ENCODE results near the gene ANKZF1.
"Not testable (repeated sequence)": the region's sequence is repeated elsewhere in the genome, so short reads cannot be mapped to it uniquely, and the experiment has no call there.

Gene ANKZF1, protein sequence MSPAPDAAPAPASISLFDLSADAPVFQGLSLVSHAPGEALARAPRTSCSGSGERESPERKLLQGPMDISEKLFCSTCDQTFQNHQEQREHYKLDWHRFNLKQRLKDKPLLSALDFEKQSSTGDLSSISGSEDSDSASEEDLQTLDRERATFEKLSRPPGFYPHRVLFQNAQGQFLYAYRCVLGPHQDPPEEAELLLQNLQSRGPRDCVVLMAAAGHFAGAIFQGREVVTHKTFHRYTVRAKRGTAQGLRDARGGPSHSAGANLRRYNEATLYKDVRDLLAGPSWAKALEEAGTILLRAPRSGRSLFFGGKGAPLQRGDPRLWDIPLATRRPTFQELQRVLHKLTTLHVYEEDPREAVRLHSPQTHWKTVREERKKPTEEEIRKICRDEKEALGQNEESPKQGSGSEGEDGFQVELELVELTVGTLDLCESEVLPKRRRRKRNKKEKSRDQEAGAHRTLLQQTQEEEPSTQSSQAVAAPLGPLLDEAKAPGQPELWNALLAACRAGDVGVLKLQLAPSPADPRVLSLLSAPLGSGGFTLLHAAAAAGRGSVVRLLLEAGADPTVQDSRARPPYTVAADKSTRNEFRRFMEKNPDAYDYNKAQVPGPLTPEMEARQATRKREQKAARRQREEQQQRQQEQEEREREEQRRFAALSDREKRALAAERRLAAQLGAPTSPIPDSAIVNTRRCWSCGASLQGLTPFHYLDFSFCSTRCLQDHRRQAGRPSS

DNA sequence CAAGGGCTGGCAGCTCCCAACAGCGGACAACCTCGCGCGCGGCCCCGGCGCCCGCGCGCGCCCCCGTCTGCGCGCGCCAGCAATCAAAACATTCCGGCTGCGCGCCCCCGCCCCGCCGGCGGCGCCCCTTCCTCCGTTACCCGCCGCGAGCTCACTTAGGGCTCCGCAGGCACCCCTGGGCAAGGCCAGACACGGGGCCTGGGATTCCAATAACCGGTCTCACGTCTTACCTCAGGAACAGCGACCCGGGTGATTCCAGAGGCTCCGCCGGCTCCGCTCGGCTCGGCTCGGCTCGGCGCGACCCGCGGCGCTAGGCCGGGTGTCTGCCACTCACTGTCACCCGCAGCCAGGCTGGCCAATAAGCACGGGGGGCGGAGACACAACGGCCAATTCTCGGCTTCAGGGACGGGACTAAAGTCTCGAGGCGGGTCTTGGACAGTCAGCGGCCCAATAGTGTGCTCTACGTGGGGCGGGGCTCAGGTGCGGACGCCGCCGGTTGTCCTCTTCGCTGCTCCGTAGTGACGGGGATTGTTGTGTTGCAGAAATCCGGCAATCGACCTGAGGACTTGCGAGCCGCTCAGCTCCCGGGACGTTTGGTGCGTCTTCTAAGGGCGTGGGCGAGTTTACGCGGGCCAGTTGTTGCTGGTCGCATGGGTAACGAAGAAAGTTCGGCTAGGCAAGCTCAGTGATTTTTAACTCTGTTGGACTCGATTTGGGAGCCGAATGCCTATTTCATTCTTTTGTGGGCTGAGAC, at the start of gene ANKZF1, which contains the start of gene ATG9A:
TSS of gene ANKZF1 (plus strand) at position 502 of the 754 bp plus-strand sequence. CDS start 452 bp downstream, outside the sequence.
TSS of gene ATG9A (minus strand) at position 332 of the 754 bp plus-strand sequence. CDS start 1,612 bp downstream, outside the sequence.
- DNase-seq = peak; percentile 98

DNA sequence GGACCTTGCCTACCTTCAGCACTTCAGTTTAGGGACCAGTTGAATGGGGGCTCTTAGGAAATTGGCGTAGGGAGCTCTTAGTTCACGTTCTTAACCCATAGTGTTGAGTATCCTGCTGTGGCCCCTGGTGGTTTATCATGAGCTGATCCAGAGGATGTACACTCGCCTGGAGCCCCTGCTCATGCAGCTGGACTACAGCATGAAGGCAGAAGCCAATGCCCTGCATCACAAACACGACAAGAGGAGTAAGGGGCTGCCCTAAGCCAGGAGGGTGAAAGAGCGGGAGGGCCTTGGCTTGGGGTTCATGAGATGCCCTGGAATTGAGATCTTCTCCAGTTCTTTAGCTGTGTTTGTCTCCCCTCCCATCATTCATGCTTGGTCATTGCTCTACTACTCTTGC, 48.6 kb upstream of the ANKZF1 start:
- DNase-seq = no peak

DNA sequence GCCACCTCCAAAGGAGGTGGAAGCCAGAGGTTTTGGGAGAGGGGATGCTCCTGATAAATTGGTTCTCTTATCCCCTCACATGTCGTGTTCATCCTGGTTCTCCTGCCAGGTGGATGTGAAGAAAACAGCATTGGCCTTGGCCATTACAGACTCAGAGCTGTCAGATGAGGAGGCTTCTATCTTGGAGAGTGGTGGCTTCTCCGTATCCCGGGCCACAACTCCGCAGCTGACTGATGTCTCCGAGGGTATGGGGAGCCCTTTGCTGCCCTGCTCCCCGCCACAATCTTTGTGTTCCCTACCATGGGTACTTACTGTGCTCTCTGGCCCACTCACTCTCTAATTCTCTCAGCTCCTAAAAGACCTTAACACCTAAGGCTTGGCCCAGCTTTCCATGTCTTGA, 48.1 kb upstream of the ANKZF1 start:
- DNase-seq = no peak

DNA sequence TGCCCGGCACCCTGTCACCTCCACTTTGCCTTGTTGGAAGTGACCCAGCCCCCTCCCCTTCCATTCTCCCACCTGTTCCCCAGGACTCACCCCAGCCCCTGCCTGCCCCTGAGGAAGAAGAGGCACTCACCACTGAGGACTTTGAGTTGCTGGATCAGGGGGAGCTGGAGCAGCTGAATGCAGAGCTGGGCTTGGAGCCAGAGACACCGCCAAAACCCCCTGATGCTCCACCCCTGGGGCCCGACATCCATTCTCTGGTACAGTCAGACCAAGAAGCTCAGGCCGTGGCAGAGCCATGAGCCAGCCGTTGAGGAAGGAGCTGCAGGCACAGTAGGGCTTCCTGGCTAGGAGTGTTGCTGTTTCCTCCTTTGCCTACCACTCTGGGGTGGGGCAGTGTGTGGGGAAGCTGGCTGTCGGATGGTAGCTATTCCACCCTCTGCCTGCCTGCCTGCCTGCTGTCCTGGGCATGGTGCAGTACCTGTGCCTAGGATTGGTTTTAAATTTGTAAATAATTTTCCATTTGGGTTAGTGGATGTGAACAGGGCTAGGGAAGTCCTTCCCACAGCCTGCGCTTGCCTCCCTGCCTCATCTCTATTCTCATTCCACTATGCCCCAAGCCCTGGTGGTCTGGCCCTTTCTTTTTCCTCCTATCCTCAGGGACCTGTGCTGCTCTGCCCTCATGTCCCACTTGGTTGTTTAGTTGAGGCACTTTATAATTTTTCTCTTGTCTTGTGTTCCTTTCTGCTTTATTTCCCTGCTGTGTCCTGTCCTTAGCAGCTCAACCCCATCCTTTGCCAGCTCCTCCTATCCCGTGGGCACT, 47.1 kb upstream of the ANKZF1 start:
- no peak for DNase-seq

DNA sequence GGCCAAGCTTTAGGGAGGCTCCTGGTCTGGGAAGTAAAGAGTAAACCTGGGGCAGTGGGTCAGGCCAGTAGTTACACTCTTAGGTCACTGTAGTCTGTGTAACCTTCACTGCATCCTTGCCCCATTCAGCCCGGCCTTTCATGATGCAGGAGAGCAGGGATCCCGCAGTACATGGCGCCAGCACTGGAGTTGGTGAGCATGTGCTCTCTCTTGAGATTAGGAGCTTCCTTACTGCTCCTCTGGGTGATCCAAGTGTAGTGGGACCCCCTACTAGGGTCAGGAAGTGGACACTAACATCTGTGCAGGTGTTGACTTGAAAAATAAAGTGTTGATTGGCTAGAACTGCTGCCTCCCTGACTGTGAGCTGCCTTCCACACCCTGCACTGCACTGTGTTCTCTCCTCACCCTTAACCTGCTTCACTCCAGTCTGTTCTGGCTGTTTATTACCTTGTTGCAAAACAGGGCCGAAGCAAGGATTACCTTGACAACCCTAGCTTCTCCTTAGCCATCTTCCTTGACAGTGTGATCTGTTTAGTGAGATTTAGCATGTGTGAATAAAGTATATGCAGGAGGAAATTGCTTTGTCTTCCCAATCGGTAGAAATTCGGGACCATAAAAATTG, 46.3 kb upstream of the ANKZF1 start:
- no peak for DNase-seq

DNA sequence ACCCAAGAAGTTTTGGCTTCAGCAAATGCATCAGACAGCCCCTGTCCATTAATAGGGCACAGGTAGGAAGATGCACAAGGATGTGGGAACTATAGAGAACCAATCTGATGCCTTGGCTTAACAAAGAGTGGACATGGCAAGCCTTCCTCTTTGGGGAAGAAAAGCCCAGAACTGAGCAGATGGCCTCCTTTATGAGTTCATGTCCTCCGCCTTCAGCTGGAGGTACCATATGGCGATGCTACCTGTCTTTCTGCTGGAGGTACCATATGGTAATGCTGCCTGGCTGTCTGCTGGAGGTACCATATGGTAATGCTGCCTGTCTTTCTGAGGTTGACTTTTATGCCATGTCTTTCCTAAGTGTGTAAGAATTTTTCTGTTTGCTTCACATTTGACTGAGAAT, 45.5 kb upstream of the ANKZF1 start:
- no peak for DNase-seq

DNA sequence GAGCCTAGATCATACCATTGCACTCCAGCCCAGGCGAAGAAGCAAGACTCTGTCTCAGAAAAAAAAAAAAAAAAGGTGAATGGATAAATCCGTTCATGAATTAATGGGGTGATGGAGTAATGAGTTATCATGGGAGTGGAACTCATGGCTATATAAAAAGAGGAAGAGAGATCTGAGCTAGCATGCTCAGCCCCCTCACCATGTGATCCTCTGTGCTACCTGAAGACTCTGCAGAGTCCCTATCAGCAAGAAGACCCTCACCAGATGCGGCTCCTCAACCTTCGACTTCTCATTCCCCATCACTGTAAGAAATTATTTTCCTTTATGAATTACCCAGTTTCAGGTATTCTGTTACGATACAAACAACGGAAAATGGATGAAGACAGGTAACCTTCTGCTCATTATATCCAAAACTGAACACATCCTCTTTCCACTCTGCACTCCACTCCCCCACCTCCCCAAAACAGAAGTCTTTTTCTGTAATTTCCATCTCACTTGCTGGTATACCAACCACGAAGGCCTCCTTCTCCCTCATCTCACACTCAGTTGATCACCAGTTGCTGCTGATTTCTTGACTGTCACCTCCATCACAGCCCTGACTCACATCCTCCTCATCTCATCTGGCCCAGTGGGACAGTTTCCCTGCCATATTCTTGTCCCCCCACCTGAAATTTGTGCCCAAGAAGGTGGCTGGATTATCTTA, 42.7 kb upstream of the ANKZF1 start:
- no peak for DNase-seq

DNA sequence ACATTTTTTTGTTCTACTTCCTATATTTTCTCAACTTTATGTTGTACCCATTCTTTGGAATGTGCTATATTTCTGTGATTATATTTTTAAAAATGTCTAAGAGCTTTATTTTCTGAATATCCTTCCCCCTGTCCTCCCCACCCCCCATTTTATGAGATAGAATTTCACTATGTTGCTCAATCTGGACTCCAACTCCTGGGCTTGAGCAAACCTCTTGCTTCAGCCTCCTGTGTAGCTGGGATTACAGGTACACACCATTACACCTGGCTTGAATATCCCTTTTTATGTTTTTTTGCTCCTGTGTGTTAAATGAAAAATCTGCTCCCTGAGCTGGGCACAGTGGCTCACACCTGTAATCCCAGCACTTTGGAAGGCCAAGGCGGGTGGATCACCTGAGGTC, 32.2 kb upstream of the ANKZF1 start:
- DNase-seq = no peak

DNA sequence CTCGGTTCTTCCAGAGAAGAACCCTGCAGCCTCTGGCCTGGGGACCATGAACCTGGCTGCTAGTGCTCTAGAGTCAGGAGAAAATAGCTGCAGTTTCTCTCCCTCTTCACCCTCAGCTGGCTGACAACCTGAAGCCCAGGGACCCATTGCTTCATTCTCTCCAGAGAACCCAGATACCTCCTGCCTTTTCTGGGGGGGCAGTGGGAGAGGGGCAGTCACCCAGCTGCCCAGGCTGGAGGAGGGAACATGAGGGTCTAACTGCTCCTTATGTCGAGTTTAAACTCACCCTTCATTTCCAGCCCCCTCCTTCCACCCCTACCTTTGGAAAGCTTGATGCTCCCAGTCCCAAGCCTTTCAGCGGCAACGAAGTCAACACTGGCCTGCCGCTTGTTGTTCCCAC, 30.6 kb upstream of the ANKZF1 start:
- DNase-seq = no peak

DNA sequence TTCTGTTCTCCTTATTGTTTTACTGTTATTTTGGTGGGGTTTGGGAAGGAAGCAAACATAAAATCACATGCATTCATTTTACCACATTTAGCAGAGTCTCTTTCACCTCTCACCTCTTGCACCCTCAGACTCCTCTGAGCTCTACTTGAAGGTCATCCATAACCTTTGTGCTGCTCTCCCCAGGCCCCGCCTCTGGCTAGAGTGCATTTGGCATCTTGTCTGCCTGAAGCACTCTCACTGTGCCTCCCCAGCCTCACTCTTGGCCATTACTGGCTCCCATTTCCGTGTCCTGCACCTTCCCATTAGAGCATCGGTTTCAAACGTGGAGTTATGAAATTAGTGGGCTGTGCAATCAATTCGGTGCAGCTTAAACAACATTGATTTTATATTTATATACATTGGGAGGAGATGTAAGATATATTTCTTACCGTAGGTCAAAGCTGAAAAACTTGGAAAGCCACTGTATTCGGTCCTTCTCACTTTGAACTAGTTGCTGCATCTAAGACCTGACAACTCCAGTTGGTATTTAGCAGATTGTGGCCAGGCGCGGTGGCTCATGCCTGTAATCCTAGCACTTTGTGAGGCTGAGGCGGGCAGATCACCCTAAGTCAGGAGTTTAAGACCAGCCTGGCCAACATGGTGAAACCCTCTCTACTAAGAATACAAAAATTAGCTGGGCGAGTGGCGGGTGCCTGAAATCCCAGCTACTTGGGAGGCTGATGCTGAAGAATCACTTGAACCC, 30.0 kb upstream of the ANKZF1 start:
- DNase-seq = no peak

DNA sequence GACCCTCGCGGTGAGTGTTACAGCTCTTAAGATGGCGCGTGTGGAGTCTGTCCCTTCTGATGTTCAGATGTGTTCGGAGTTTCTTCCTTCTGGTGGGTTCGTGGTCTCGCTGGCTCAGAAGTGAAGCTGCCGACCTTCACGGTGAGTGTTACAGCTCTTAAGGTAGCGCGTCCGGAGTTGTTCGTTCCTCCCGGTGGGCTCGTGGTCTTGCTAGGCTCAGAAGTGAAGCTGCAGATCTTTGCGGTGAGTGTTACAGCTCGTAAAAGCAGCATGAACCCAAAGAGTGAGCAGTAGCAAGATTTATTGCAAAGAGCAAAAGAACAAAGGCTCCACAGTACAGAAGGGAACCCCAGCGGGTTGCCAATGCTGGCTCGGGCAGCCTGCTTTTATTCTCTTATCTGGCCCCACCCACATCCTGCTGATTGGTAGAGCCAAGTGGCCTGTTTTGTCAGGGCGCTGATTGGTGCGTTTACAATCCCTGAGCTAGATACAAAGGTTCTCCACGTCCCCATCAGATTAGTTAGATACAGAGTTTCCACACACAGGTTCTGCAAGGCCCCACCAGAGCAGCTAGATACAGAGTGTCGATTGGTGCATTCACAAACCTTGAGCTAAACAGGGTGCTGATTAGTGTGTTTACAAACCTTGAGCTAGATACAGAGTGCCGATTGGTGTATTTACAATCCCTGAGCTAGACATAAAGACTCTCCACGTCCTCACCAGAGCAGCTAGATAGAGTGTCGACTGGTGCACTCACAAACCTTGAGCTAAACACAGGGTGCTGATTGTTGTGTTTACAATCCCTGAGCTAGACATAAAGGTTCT, 28.9 kb upstream of the ANKZF1 start:
- DNase-seq = peak; percentile 66

DNA sequence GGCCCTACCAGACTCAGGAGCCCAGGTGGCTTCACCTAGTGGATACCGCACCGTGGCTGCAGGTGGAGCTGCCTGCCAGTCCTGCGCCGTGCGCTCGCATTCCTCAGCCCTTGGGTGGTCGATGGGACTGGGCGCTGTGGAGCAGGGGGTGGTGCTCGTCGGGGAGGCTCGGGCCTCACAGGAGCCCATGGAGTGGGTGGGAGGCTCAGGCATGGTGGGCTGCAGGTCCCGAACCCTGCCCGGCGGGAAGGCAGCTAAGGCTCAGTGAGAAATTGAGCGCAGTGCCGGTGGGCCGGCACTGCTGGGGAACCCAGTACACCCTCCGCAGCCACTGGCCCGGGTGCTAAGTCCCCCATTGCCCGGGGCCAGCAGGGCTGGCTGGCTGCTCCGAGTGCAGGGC, 28.3 kb upstream of the ANKZF1 start:
- DNase-seq = not testable (repeated sequence)

DNA sequence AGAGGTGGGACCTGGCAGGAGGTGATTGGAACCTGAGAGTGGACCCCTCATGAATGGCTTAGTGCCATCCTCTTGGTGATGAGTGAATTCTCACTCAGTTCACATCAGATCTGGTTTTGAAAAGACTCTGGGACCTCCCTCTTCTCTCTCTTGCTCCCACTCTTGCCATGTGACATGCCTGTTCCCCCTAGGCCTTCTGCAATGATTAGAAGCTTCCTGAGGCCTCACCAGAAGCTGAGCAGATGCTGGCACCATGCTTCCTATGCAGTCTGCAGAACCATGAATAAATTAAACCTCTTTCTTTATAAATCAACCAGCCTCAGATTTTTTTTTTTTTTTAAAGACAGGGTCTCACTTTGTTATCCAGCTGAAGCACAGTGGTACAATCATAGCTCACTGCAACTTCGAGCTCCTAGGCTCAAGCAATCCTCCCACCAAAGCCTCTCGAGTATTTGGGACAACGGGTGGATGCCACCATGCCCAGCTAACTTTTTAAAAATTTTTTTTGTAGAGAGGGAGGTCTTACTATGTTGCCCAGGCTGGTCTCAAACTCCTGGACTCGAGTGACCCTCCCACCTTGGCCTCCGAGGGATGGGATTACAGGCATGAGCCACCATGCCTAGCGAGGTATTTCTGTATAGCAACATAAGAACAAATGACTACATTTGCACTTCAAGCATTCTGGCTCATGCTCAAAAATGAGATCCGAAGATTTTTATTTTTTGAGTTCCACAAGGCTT, 25.0 kb upstream of the ANKZF1 start:
- DNase-seq = no peak

DNA sequence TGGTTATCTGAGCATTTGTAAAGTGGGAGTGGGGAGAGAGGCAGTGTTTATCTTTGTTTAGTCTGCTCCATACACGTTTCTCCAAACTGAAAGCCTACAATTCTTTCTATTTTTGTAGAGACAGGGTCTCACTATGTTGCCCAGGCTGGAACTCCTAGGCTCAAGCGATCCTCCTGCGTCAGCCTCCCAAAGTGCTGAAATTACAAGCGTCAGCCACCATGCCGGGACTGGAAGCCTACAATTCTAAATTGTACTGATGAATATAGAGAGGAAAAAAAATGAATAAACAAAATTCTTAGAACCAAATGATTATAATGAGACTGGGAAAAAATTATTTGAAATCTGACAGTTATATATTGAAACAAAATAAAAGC, 24.5 kb upstream of the ANKZF1 start:
- no peak for DNase-seq

DNA sequence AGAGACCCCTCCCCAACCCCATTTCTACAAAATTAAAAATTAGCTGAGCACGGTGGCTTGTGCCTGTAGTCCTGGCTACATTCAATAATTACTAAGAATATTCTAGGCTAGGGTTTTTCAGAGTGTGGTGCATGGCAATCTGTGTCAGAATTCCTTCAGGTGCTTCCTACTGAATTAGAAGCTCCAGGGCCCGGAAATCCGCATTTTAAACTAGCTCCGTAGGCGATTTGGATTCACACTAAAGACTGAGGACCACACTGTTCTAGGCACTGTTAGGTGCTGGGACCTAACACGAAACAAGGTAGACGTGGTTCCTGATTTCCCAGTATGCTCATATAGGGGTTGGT, 23.7 kb upstream of the ANKZF1 start:
- DNase-seq = no peak

DNA sequence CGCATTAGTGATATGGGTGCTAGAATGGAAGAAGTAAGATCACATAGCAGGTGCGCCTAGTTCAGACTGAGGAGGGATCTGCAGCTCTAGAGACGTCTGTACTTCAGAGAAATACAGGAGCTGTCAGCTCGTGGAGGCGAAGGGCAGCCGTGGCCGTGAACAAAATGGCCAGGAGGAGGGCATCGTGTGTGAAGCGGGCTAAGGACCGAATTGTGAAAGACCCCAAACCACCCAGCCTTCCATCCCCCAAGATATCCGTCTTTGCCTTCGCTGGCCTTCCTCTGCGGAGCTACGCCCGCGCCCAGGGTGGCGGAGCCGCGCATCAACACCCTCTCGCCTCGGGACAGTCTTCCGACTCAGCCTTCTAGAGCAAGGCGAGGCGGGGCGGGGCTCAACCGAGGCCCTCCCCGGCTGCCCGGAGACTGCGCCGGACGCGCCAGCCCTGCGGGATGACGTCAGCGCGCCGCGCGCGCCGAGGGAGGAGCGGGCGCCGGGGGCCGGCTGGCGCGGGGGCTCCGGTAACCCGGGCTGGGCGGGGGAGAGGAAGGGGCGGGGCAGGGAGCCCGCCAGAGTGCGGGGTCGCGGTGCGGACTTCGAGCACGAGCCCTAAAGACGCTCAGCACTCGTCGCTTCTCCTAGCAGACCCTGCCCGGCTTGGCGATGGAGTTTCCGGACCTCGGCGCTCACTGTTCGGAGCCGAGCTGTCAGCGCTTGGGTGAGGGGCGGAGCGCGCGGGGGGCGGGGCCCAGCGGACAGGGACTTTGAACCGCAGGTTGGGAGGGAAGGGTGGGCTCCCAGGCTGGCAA, 23.1 kb upstream of the ANKZF1 start, which contains the start of gene ZFAND2B:
TSS of gene ZFAND2B (plus strand) at position 455 of the 806 bp plus-strand sequence. CDS start at position 661, 206 bp downstream.
- peak; percentile 95 for DNase-seq

DNA sequence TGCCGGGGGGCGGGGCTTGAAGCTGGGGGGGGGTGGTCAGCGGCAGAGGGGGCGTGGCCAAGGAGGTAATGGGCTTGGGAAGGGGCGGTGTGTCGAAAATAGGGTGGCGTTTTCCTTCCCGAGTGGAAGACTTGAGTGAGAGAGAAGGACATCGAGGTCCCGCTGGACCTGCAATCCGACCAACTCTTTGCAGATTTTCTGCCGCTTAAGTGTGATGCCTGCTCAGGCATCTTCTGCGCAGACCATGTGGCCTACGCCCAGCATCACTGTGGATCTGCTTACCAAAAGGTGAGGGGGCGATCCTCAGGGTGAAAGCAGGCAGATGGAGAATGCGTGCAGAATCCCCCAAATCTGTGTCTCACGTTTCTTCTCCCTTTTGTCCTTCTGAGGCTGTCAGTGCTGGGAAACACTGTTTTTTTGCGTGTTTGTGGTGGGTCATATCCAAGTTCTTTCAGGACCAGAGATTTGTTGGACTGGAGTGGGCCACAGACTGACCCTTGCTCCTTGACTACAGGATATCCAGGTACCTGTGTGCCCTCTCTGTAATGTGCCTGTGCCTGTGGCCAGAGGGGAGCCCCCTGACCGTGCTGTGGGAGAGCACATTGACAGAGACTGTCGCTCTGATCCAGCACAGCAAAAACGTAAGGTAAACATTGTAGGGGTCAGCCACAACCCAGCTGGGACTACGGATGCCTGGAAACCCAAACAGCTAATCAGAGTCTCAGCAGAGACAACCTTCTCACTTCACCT, 22.3 kb upstream of the ANKZF1 start:
- no peak for DNase-seq

Data from stimulated activated CD8-positive, alpha-beta memory T cell treated with anti-CD3 and anti-CD28 coated beads, Interleukin-4, amount 100 ng/mL, for 48 hours (primary cell).